Stimulated activated CD4-positive, alpha-beta T cell treated with anti-CD3 and anti-CD28 coated beads, Interleukin-2, amount 100 ng/mL, for 48 hours (primary cell): Measurements from ENCODE around the gene SLC22A23.

Experiments used
- DNase-seq, 2 donors: peaks; one replicate each; pipeline ENCODE4 v3.0.0-alpha.2; 2020

The SLC22A23 gene

GRCh38 chr6:3293271-3294155 lies 163.3 kb downstream of the SLC22A23 start:
- DNase-seq = no peak

GRCh38 chr6:3292431-3293197 lies 164.2 kb downstream of the SLC22A23 start:
- no peak for DNase-seq

DNA sequence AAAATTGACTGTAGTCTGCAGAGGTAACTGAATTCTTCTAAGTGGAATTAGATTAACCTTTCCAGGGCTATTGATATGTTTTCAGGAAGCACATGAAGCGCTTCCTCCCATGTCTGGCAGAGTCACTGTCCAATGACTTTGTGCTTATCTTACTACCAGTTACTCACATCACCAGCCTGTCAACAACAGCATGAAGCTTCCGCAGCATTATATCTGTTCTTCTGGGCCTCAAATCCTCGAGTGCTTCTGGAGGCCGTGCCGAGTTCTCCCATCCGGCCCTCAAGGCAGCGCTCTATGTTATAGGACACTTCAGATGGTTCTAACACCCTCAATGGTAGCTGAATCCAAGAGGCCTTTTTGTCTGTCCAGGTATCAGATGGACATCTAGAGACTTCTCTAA lies 164.9 kb downstream of the SLC22A23 start:
- no peak for DNase-seq

- no peak for DNase-seq
Observed at GRCh38 chr6:3291346-3291745, 165.5 kb downstream of the SLC22A23 start.

DNA sequence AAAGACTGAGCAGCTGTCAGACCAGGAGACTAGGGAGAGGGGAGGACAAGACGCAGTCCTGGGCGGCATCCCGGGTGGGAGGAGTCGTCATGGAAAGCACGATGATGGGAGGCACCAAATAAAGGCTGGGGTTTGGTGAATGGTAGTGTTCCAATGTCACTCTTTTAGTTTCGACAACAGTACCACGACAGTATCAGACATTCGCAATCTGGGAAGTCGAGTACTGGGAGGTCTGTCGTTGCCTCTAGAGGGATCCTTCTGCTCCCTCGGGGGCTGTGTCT lies 166.0 kb downstream of the SLC22A23 start:
- no peak for DNase-seq

- no peak for DNase-seq
Observed at GRCh38 chr6:3290149-3290930, 166.5 kb downstream of the SLC22A23 start.

DNA sequence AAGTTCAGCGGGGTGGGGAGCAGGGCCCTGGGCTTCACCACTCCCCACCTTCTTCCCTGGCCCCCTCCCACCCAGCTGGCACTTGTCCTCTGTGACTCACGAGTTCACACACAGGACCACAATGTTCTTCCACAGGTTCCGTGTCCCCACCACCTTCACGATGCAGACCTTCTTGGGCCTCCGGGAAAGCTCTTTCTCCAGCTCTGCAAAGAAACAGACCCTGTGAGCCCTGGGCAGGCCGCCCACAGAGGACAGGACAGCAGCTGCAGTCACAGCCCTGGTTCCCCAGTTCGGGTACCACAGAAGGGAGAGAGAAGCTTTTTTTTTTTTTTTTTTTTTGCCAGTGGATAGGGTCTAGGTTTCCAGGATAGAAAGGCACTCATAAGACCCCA lies 167.2 kb downstream of the SLC22A23 start:
- DNase-seq = no peak

- no peak for DNase-seq
Observed at GRCh38 chr6:3288711-3289663, 167.9 kb downstream of the SLC22A23 start.

GRCh38 chr6:3287976-3288707 lies 168.7 kb downstream of the SLC22A23 start:
- DNase-seq = no peak

DNA sequence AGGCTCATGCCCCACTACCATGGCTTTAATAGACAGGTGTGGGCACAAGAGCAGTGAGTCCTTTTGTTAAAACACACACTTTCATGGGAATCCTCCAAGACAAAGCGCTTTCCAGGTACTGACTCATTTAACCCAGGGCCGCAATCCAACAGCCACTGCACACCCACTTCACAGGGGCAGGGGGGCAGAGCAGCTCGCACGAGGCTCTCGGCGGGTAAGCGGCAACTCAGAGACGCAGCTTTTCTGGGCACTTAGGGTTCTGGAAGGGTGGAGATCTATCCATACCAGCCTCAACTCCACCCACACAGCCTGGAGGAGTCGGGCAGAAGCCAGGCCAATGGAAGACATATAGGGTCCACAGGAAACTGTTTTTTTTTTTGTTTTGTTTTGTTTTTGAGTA lies 169.5 kb downstream of the SLC22A23 start:
- DNase-seq = no peak

- DNase-seq = no peak
Observed at GRCh38 chr6:3286641-3287171, 170.1 kb downstream of the SLC22A23 start.

- no peak for DNase-seq
Observed at GRCh38 chr6:3285732-3286131, 171.1 kb downstream of the SLC22A23 start.

DNA sequence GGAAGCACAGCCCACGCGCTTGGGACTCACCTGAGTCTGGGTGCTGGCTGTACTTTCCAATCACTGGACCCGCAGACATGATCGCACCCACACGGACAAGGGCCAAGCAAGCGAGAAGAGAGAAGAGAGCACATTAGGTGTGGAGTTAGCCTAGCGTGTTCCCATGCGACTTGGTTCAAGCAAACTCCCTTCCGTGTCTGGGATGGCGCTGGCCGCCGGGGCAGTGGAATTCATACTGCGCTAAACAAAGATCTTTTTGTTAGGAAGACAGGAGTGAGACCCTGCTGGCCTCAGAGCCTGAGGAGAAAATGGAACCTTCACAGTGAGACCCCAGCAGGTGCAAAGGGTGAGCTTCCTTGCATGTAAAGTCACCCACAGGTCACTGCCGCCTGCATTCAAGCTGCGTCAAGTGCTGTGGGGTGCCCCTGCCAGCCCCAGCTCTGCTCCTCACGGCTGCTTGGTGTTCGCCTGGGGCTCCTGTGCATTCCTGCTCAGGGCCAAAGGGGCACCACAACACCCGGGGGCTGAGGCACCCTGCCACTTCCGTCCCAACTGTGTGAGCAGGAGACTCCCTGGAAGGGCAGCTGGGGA lies 171.7 kb downstream of the SLC22A23 start:
- DNase-seq = no peak

DNA sequence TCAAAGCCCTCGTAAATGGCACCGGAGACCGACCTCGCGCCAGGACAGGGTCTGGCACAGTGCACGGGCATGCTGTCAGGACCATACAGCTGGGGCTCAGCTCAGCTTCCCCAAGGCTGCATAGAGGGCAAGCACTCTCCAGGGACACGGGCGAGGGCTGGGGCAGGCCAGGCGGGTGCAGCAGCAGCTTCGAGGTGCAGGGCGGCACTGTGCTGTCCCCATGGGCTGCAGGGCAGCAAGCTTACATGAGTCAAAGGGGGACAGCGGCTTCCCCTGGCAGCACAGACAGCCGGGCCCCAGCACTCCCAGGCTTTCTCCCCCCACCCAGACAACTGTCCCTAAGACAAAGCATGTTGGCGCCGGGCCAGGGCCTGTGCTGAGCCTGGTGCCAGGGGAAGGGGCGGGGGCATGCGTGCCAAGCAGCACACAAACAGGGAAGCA lies 172.4 kb downstream of the SLC22A23 start:
- no peak for DNase-seq

DNA sequence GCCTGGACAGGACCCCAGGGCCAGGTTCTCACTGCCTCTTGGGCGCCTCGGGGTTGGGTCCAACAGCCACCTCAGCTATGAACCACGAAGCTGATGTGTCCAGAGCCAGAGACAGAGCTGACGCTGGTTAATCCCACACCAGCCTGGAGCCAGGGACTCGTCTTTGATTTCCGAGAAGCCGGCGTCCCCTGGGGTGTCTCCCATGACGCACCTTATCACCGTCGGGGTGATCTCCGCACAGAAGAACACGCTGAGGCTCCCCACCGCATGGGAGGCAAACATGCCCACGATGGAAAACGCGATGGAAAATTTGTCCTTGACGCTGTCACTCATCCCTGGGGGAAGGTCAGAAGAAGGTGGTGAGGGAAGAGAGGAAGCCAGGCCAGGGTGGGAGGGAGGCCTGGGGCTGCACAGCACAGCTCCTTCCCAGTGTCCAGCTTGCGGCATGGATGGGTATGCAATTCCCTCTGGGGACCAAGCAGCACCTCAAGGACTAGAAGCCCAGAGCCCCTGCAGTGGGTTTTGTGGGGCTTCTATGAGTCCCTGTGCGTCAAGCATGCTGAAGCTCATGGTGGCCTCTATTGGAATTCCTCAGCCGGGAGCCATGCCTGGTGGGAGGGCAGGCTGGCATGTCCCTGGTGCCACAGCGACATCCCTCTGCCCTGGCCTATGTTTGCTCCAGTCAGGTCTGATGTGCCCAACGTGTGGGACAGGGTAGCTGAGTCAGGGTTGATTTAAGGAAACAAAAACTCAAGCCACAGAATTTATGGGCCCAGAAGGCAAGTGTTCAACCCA lies 173.0 kb downstream of the SLC22A23 start:
- no peak for DNase-seq

GRCh38 chr6:3283241-3283640 lies 173.6 kb downstream of the SLC22A23 start:
- no peak for DNase-seq

DNA sequence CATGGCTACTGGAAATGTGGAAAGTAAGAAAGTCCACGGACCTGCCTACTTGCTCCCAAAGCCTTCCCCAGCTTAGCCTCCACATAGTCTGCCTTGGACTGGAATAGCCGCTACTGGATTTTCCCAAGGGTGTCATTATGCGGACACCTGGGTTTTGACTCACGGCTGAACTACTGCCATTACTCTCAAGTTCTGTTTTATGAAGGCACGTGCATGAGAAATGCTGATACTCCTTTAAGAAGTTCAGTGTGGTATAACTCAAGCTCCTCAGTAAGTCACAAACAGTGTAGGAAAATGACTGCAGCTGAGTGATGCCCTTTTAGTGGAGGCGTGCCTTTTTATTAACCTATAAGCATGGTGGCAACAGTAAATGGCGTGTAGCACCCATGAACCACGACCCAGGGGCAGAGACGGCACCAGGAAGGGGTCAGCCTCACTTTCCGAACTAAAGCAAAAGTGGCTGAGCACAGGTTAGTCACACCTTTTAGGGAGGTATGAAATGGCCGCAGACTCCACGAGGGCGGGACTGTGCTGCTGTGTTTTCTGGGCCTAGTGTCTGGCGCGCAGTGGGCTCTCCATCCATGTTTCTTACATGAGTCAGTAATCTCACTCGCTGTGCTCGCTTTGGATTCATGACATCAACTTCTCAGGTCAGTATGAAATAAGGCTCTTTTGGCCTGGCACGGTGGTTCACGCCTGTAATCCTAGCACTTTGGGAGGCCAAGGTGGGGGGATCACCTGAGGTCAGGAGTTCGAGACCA lies 174.2 kb downstream of the SLC22A23 start:
- no peak for DNase-seq

DNA sequence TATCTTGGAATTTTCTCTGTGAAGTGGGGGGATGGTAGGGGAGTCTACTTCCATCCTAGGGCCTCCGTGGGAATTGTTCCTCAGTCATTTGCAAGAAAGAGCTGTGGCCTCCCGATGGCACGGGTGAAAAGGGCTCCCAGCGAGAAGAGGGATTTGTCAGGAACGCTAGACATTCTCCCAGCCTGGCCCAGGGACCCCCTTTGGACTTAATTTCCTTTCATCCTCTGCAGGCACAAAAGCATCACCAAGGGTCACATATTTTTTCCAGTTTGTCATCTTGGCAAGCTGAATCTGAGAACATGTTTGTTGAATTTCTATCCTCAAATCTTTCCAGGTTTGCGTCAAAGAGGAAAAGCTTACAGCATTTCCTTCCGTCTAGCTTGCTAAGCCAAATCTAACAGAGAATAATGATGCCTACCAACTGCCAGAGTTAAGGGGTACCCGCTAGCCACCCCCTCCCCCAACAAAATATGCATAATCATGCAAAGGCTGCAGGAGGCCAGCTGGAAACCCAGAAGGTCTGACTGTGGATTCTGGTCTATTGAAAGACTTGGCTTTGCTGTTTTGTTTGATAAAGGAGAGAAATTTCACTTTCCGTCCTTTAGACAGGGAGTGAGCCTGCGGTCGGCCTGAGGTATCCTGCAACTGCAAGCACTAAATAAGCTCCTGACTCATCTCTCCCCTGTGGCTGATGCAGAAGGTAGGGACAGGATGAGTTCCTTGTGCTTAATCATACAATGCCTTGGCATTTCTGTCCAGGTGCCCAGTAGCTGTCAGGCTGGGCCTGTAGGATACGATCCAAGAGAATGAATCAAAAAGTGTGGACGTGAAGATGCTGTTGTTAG lies 175.0 kb downstream of the SLC22A23 start:
- no peak for DNase-seq
